ENCODE data around the gene CYP4B1.

GRCh38 chr1:46809071-46809470, 10.2 kb downstream of the CYP4B1 start:
- TF ChIP-seq CTCF (IDR thresholded peaks at IDR 0.05) (no peak), POLR2A (IDR thresholded peaks at IDR 0.05) (no peak)
